Measurements from ENCODE around the gene PVR. TPM values are rescaled to one million over a fixed set of nuclear protein-coding genes. Genes with fewer than 3 reads are reported as not detected.

Gene PVR
- total RNA-seq, 1 donor from 2014 or later: 14.8 TPM

DNA sequence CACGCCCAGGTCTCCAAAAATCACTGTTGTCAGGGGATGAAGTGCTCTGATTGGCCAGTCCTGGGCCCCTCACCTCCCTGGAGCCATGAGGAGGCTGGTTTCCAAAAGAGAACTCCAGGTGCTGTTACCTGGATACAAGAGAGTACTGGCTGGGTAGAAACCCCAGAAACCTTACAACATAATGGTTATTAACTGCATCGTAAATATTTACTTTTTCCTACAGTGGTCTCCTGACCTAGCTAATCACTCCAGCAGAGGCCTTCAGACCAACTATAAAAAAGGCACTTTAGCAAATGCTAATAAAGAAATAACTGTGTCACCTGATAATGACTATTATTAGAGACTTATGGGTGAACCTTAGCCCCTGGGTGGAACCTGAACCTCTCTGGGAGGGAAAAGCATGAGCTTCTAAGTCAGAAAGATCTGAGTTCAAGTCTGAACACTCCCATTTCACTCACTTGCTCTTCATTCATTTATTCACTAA, 31.9 kb upstream of the PVR start:
- H3K9me3 Mint-ChIP-seq (ENCODE audit: unreplicated experiment): no peaks in the 10 kb centered on the region
- peaks cover 13% of the 10 kb centered on the region for H3K4me1 Mint-ChIP-seq (ENCODE audit: unreplicated experiment)
- no peaks in the 10 kb centered on the region for H3K36me3 Mint-ChIP-seq (ENCODE audit: low read depth, unreplicated experiment)
- H3K27ac Mint-ChIP-seq (ENCODE audit: unreplicated experiment): no peak overlapping the region
- no peak for DNase-seq (ENCODE audit: low spot score)
- H3K4me3 Mint-ChIP-seq (ENCODE audit: unreplicated experiment): no peak overlapping the region
- H3K27me3 Mint-ChIP-seq (ENCODE audit: unreplicated experiment): peaks cover 4% of the 10 kb centered on the region
- TF ChIP-seq, protein P1, sequence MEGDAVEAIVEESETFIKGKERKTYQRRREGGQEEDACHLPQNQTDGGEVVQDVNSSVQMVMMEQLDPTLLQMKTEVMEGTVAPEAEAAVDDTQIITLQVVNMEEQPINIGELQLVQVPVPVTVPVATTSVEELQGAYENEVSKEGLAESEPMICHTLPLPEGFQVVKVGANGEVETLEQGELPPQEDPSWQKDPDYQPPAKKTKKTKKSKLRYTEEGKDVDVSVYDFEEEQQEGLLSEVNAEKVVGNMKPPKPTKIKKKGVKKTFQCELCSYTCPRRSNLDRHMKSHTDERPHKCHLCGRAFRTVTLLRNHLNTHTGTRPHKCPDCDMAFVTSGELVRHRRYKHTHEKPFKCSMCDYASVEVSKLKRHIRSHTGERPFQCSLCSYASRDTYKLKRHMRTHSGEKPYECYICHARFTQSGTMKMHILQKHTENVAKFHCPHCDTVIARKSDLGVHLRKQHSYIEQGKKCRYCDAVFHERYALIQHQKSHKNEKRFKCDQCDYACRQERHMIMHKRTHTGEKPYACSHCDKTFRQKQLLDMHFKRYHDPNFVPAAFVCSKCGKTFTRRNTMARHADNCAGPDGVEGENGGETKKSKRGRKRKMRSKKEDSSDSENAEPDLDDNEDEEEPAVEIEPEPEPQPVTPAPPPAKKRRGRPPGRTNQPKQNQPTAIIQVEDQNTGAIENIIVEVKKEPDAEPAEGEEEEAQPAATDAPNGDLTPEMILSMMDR (IDR thresholded peaks at IDR 0.05; ENCODE audit: unreplicated experiment): no peak

DNA sequence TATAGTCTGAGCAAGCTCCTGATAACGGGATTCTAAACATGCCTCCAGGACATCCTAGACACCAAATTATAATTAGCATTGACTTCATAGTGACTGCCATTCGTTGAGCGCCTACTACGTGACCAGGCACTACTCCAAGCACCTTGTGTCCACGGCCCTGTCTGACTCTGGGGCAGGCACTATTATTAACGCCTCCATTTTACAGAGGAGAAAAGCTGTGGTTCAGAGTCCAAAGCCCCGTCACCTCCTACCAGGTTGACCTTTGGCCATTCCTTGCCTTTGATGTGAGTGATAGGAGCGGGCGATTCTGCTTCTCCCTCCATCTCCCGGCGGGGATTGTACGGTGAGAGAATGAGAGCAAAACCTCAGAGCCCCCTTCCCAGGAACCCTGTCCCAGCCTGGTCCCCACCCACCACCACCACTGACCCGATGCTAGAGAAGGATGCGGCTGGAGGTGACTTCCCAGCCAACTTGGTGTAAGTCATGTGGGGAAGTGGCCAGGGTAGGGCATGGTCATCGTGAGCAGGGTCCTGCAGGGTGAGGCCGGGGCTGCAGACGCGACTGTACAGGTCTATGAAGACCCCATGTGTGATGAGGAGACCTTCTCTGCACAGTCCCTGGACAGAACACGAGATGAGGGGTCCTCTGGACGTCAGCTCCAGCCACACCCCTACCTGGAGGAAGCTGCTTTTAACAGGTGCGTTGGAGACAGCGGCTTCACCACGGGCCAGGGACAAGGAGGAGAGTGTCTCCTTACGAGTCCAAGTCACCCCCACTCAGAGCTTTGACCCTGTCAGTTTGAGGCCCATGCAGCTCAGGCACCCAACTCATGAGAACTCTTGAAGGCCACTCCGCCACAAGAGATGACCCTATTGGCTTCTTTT, 30.2 kb upstream of the PVR start, which contains the start of gene IGSF23:
Gene IGSF23 (plus strand): TSS at position 269 of the 884 bp plus-strand sequence. CDS start 83 bp downstream, at position 352.
- no peak within 1 kb of the TSS for H3K27ac Mint-ChIP-seq (ENCODE audit: unreplicated experiment)
- DNase-seq (ENCODE audit: low spot score): no peak
- H3K36me3 Mint-ChIP-seq (ENCODE audit: low read depth, unreplicated experiment): no peaks in the 10 kb centered on the region
- peaks cover 4% of the 10 kb centered on the region for H3K27me3 Mint-ChIP-seq (ENCODE audit: unreplicated experiment)
- H3K4me1 Mint-ChIP-seq (ENCODE audit: unreplicated experiment): peaks cover 2% of the 10 kb centered on the region
- TF ChIP-seq, protein P1 (IDR thresholded peaks at IDR 0.05; ENCODE audit: unreplicated experiment): no peak
- no peaks in the 10 kb centered on the region for H3K9me3 Mint-ChIP-seq (ENCODE audit: unreplicated experiment)
- no peak within 1 kb of the TSS for H3K4me3 Mint-ChIP-seq (ENCODE audit: unreplicated experiment)

DNA sequence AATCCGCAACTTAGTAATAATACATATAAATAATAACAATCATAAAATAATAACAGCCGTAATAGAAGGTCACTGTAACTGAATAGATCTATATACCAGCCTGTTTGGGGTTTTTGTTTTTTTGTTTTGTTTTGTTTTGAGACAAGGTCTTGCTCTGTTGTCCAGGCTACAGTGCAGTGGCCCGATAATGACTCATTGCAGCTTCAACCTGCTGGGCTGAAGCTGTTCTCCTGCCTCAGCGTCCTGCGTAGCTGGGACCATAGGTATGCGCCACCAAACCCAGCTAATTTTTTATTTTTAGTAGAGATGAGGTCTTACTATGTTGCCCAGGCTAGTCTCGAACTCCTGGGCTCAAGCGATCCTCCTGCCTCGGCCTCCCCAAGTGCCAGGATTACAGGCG, 29.4 kb upstream of the PVR start:
- Mint-ChIP-seq H3K9me3 (ENCODE audit: unreplicated experiment) (no peaks in the 10 kb centered on the region), H3K27ac (ENCODE audit: unreplicated experiment) (no peak overlapping the region), H3K4me1 (ENCODE audit: unreplicated experiment) (peaks cover 2% of the 10 kb centered on the region), H3K4me3 (ENCODE audit: unreplicated experiment) (no peak overlapping the region), H3K36me3 (ENCODE audit: low read depth, unreplicated experiment) (no peaks in the 10 kb centered on the region), H3K27me3 (ENCODE audit: unreplicated experiment) (peaks cover 4% of the 10 kb centered on the region)
- no peak for DNase-seq (ENCODE audit: low spot score)
- TF ChIP-seq, protein P1 (IDR thresholded peaks at IDR 0.05; ENCODE audit: unreplicated experiment): no peak

DNA sequence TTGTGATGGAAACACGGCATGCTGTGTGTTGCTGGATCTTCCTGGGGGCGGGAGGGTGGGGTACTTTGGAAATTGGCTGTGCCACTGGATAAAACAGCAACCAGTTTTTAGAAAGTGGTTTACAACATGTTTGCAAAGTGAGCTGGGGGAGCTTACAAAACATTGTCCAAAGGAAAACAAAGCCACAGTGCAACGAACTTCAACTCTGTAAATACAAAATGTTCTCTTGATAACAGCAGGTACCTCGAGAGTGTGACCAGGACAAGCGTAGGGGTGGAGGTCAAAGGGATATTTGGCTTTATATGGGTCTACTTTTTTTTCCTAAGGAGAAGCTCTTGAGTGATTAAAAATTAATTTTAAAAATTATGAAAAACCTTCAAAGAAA, 27.9 kb upstream of the PVR start:
- no peak overlapping the region for H3K27ac Mint-ChIP-seq (ENCODE audit: unreplicated experiment)
- no peak overlapping the region for H3K4me3 Mint-ChIP-seq (ENCODE audit: unreplicated experiment)
- peaks cover 4% of the 10 kb centered on the region for H3K27me3 Mint-ChIP-seq (ENCODE audit: unreplicated experiment)
- H3K4me1 Mint-ChIP-seq (ENCODE audit: unreplicated experiment): peaks cover 2% of the 10 kb centered on the region
- no peaks in the 10 kb centered on the region for H3K36me3 Mint-ChIP-seq (ENCODE audit: low read depth, unreplicated experiment)
- TF ChIP-seq, protein P1 (IDR thresholded peaks at IDR 0.05; ENCODE audit: unreplicated experiment): no peak
- H3K9me3 Mint-ChIP-seq (ENCODE audit: unreplicated experiment): no peaks in the 10 kb centered on the region
- no peak for DNase-seq (ENCODE audit: low spot score)
